SK-N-MC (cell line): ENCODE measurements around the gene PABPN1L.

Experiments used
- DNase-seq: peaks from one replicate; pipeline ENCODE4 v3.0.0-alpha.2; 2011; ENCODE audit warnings: low read depth, low spot score
- H3K27ac ChIP-seq: fragments of 200-600 bp; sonication (generic); 2 replicates; pipeline ENCODE4 v1.5.1; 2016; ENCODE audit warnings: mixed run types
- H3K36me3 ChIP-seq: fragments of 200-600 bp; sonication (generic); 2 replicates; pipeline ENCODE4 v1.6.1; 2017; ENCODE audit warnings: antibody characterized with exemption, low read length, mixed read lengths; ENCODE audit not compliant: insufficient read depth
- H3K4me3 ChIP-seq: fragments of 200-600 bp; sonication (generic); 2 replicates; pipeline ENCODE4 v1.5.1; 2016
- H3K9ac ChIP-seq: fragments of 200-600 bp; sonication (generic); 2 replicates; pipeline ENCODE4 v1.8.0; 2017; ENCODE audit warnings: mixed run types, mixed read lengths; ENCODE audit not compliant: insufficient read length
- H3K9me3 ChIP-seq: fragments of 200-600 bp; sonication (generic); 2 replicates; pipeline ENCODE4 v1.6.1; 2017; ENCODE audit warnings: low read depth, mild to moderate bottlenecking, antibody characterized with exemption, low read length, moderate library complexity, mixed read lengths
- EZH2 ChIP-seq: fragments of 200-600 bp; sonication (generic); IDR thresholded peaks from one replicate; pipeline ENCODE4 v1.6.1; 2017; ENCODE audit warnings: antibody characterized with exemption
- FOXP2 ChIP-seq: optimal IDR thresholded peaks from 2 replicates; pipeline ENCODE3; 2011; ENCODE audit warnings: mild to moderate bottlenecking, moderate library complexity; ENCODE audit not compliant: insufficient read depth; ENCODE audit errors: extremely low read length, control extremely low read depth
- POLR2AphosphoS5 ChIP-seq: IDR thresholded peaks from 2 replicates; pipeline ENCODE4 v1.6.1; 2012; ENCODE audit warnings: mild to moderate bottlenecking, low read depth, low read length, borderline replicate concordance

Gene PABPN1L

DNA sequence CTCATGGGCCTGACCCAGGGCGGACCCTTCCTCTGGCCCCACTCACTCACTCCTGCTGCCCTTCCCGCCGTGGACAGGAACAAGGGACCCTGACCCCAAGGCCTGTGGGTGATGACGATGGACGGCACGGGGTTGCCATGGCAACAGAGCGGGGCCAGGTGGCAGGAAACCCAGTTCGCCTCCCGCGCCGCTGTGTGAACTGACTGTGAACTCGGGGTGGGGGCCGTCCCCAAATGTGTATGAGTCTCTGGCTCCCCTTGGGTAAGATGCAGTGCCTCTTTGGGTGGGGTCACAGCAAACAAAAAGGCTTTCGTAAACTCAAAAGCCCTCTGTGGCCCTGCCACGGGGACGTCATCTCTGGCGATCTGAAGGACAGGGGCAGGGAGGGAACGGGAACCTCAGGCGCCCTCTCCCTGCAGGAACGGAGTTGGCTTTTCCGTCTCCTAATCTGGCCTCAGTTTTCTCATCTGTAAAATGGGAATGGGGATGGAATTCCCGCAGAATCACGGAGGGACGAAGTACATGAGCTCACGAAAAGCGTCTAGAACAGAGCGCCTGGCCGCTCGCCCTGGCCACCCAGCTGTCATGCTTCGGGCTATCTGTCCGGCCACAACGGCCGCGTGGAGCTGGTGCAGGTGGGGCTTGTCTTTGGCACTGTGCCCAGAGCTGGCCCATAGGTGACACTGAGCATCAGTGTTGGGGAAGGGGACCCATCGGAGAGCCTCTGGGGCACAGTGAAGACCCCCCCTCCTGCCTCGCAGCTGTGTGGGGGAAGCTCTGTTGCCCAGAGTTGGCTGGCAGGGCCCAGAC, 44.9 kb upstream of the PABPN1L start:
- no peak for DNase-seq
- H3K9me3 ChIP-seq, result no peaks in the 10 kb centered on the region
- no peaks in the 10 kb centered on the region for H3K36me3 ChIP-seq
- TF ChIP-seq EZH2 (no peak), POLR2AphosphoS5 (no peak), FOXP2 (no peak)
- H3K9ac ChIP-seq, result no peak overlapping the region
- no peak overlapping the region for H3K4me3 ChIP-seq
- H3K27ac ChIP-seq, result no peak overlapping the region

DNA sequence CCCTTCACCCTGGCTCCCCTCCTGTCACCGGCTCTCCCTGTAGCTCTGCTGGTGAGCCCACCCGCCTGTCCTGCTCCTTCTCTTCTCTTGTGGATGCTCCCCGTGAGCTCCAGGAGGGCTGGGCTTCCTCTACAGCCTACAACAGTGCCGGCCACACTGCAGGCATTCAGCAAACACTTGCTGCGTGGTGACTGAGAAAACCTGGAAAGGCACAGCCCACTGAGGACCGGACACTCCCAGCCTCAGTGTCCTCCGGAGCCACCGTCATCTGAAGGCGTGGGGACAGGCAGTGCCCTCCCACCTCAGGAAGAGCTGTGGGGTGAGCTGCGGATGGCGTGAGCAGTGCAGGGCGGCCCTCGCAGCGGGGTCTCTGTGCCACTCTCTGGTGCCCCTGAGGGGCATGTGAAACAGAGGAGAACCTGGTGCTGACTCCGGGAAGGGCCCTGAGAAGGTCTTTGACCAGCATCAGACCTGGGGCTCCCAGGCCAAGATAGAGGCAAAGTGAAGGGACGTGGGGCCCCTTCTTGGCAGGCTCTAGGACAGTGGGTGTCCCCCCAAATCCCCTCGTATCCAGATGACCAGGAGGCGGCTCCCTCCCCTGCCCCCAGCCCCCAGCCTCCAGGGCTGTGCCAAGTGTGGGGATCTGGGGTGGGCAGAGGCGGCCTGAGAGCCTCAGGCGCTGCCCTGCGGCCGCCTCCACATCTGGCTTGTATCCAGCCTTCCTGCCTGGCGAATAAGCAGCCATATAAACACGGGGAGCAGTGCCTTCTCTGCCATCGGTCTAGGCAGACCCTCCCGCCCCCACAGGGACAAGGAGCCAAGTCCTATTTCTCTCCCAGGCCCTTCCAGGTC, 44.0 kb upstream of the PABPN1L start:
- Histone ChIP-seq H3K27ac (no peak overlapping the region), H3K36me3 (no peaks in the 10 kb centered on the region), H3K9ac (no peak overlapping the region), H3K9me3 (no peaks in the 10 kb centered on the region), H3K4me3 (no peak overlapping the region)
- no peak for TF ChIP-seq FOXP2
- TF ChIP-seq POLR2AphosphoS5, result no peak
- TF ChIP-seq EZH2, result no peak
- DNase-seq, result no peak

DNA sequence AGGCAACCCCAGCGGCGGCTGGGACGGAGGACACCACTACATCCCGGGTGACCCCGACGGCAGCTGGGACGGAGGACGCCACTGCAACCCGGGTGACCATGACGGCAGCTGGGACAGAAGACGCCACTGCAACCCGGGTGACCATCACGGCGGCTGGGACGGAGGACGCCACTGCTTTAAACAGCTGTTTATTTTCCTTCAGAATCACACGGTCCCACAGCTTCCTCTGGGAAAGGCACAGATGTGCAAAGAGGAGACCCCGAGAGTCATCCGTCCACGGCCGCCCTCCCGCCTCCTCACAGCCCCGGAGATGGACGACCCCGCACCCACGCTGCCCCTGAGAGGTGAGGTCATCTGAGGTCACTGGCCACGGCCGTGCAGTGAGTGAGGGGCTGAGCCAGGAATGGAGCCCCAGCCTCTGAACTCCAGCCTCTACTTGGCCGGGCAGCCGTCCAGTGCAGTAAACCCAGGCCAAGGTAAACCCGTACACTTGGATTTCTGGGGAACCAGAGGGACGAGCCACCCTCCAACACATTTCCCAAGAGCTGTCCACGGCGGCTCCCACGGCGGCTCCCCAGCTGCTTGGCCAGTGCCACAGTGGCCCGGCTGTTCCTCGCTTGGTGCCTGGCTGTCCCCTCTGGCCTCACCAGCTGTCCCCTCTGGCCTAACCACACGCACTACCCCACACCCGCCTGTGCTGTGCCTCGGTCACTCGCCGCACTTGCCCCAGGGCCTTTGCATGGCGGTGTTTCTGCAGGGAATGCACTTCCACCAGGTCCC, 43.2 kb upstream of the PABPN1L start:
- TF ChIP-seq FOXP2 (no peak), POLR2AphosphoS5 (no peak), EZH2 (no peak)
- no peaks in the 10 kb centered on the region for H3K36me3 ChIP-seq

DNA sequence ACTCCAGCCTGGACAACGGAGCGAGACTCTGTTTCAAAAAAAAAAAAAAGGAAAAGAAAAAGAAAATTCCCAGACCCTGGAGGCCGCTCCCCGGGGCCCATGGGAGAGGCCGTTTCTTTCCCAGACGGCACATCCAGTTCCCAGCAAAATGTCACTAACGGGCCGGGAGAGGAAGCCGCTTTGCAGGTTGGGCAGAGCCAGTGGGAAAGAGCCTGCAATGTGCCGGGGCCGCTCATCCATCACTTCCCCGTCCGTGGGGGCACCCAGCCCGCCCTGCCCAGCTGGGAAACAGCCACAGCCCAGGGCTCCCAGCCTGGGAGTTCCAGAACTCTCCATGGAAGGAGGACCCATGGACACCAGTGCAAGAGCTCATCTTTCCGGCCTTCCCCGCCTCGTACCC, 41.8 kb upstream of the PABPN1L start:
- no peak for DNase-seq
- no peak overlapping the region for H3K27ac ChIP-seq
- no peak overlapping the region for H3K4me3 ChIP-seq
- TF ChIP-seq EZH2, result no peak
- TF ChIP-seq POLR2AphosphoS5, result no peak
- no peak for TF ChIP-seq FOXP2
- H3K9me3 ChIP-seq, result no peaks in the 10 kb centered on the region
- no peaks in the 10 kb centered on the region for H3K36me3 ChIP-seq
- no peak overlapping the region for H3K9ac ChIP-seq

More for the DNA sequence above, 43.2 kb upstream of the PABPN1L start:
- Histone ChIP-seq H3K9ac (no peak overlapping the region), H3K4me3 (no peak overlapping the region), H3K9me3 (no peaks in the 10 kb centered on the region), H3K27ac (no peak overlapping the region)
- no peak for DNase-seq

DNA sequence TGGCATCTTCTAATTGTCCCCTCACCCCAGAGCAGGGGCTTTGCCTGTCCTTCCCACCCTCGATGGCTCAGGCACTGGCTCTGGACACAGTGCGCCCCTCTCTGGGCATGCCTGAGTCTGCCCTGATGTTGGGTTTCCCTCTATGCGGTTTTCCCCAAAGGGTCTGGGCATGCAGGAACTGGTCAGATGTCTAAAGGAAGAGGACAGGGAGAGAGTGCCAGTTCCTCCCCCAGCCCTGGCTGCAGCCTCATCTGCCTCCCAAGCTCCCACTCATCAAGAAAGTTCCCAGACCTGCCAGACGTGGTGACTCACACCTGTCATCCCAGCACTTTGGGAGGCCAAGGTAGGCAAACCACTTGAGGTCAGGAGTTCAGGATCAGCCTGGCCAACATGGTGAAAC, 41.3 kb upstream of the PABPN1L start:
- Histone ChIP-seq H3K36me3 (no peaks in the 10 kb centered on the region), H3K4me3 (no peak overlapping the region), H3K27ac (no peak overlapping the region), H3K9ac (no peak overlapping the region), H3K9me3 (no peaks in the 10 kb centered on the region)
- DNase-seq, result no peak
- TF ChIP-seq EZH2 (no peak), POLR2AphosphoS5 (no peak), FOXP2 (no peak)

DNA sequence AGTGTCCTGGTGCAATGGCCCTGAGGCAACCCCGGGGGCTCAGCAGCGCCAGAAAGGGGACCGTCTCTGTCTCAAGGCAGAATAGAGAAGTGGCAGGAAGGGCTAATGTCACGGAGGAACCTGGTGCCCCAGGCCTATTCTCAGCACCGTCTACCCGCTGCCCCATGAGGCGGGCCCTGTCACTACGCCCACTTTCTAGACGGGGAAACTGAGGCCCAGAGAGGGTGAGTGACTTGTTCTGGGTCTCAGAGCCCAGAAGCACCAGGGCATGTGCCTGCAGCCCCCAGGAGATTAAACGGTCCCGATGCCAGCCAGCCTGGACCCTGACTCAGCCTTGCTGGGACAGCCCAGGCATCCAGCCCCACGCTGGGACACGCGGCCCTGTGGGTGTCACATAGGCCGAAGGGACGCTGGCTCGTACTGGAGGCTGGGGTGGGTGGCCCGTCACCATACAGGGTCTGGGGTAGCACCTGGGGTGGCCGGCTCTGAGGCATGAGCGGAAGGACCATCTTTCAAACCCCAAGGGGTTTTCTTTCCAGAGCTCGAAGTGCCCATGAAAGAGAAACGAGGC, 40.2 kb upstream of the PABPN1L start:
- TF ChIP-seq POLR2AphosphoS5 (no peak), FOXP2 (no peak), EZH2 (no peak)
- no peak overlapping the region for H3K4me3 ChIP-seq
- H3K9me3 ChIP-seq, result no peaks in the 10 kb centered on the region
- H3K36me3 ChIP-seq, result no peaks in the 10 kb centered on the region
- H3K9ac ChIP-seq, result no peak overlapping the region
- H3K27ac ChIP-seq, result no peak overlapping the region
- DNase-seq, result no peak

DNA sequence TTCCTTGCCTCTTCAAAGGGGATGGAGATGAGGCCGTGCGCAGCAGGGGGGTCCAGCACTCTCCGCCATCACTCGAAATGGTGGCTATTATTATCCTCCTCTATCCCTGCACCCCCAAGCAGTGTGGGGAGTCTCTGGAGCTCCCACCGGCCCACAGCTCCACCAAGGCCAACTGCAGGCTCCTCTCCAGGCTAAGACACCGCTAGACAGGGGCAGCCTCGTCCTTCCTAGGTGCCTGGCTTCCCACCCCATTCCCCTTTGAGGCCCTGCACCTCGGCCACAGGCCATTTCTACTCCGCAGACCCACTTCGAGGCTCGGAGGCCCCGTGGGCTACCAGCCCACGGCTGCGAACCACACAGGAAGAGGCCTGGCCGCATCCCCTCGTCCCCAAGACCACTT, 39.6 kb upstream of the PABPN1L start:
- TF ChIP-seq FOXP2 (no peak), EZH2 (no peak), POLR2AphosphoS5 (no peak)
- H3K4me3 ChIP-seq, result no peak overlapping the region
- DNase-seq, result no peak
- H3K36me3 ChIP-seq, result no peaks in the 10 kb centered on the region
- no peak overlapping the region for H3K9ac ChIP-seq
- H3K27ac ChIP-seq, result no peak overlapping the region
- H3K9me3 ChIP-seq, result no peaks in the 10 kb centered on the region

DNA sequence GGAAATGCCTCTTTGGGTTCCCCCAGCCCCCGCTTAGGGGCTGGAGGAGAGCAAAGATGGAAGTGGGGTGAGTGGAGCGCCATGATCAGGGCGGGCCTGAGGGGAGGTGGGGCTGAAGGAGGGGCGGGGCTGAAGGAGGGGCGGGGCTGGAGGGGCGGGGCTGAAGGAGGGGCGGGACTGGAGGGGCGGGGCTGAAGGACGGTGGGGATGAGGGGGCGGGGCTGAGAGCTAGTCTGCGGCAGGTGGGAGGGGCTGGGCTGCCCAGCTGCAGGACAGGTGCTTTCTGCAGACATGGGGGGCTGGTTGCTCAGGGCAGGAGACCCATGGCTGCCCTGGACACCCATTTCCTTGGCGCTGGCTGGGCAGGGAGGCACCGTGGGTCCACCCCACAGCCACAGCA, 39.1 kb upstream of the PABPN1L start:
- H3K9me3 ChIP-seq, result no peaks in the 10 kb centered on the region
- H3K9ac ChIP-seq, result no peak overlapping the region
- H3K27ac ChIP-seq, result no peak overlapping the region
- H3K36me3 ChIP-seq, result no peaks in the 10 kb centered on the region
- TF ChIP-seq FOXP2 (no peak), EZH2 (no peak), POLR2AphosphoS5 (no peak)
- no peak overlapping the region for H3K4me3 ChIP-seq
- no peak for DNase-seq
